ENCODE measurements around the gene MED9.

GRCh38 chr17:17505151-17505550 is 28.4 kb downstream of the MED9 start:
- TF ChIP-seq CTCF (IDR thresholded peaks at IDR 0.05) (no peak), POLR2AphosphoS5 (IDR thresholded peaks at IDR 0.05) (no peak), POLR2A (IDR thresholded peaks at IDR 0.05) (no peak), EP300 (IDR thresholded peaks at IDR 0.05) (no peak)
